GM12874 (cell line): ENCODE data around the gene SESN2.

ENCODE experiments used
- TF ChIP-seq, protein P1 (sequence below): IDR thresholded peaks from 2 replicates; pipeline ENCODE4 v1.5.1; 2011; ENCODE audit warnings: low read depth, mild to moderate bottlenecking, control low read depth, low read length, moderate library complexity; ENCODE audit not compliant: insufficient read depth

Gene SESN2

DNA sequence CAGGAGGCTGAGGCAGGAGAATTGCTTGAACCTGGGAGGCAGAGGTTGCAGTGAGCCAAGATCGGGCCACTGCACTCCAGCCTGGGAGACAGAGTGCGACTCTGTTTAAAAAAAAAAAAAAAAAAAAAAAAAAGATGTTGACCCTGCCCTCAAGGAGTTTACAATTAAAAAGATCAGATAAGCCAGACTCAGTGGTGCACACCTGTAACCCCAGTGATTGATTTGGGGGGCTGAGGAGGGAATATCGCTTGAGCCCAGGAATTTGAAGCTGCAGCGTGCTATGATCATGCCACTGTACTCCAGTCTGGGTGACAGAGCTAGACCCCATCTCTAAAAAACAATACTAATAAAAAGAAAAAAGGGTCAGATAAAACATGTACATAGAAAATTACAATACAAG lies 1.6 kb upstream of the SESN2 start:
- TF ChIP-seq, protein P1, sequence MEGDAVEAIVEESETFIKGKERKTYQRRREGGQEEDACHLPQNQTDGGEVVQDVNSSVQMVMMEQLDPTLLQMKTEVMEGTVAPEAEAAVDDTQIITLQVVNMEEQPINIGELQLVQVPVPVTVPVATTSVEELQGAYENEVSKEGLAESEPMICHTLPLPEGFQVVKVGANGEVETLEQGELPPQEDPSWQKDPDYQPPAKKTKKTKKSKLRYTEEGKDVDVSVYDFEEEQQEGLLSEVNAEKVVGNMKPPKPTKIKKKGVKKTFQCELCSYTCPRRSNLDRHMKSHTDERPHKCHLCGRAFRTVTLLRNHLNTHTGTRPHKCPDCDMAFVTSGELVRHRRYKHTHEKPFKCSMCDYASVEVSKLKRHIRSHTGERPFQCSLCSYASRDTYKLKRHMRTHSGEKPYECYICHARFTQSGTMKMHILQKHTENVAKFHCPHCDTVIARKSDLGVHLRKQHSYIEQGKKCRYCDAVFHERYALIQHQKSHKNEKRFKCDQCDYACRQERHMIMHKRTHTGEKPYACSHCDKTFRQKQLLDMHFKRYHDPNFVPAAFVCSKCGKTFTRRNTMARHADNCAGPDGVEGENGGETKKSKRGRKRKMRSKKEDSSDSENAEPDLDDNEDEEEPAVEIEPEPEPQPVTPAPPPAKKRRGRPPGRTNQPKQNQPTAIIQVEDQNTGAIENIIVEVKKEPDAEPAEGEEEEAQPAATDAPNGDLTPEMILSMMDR: no peak

DNA sequence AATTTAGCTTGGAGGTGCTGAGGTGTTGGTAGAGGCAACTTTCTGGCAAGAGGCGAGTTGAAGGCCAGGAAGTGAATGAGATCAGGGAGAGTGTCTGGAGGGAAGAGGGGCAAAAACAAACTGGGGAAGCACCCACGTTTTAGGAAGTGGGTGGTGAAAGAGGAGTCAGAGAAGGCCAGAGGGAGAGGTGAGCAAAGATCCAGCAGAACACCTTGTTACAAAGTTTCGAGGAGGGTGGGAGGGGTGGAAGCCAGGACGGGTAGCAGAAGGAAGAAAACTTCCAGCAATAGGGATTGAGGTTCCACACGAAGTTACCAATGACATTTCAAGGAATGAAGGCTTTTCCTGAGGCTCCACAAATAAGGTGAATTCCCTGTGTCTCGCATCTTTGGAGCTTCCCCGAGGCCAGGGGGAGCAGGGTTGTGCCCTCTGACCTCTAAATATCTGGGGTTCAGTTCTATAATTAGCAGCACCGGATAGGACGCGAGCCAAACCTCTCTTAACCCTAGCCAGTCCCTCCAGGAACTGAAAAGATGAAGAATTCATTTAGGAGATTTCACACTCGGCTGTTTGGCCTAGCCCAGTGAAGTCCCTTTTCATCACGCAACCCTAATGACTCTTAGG lies 578 bp upstream of the SESN2 start:
- TF ChIP-seq, protein P1: no peak

DNA sequence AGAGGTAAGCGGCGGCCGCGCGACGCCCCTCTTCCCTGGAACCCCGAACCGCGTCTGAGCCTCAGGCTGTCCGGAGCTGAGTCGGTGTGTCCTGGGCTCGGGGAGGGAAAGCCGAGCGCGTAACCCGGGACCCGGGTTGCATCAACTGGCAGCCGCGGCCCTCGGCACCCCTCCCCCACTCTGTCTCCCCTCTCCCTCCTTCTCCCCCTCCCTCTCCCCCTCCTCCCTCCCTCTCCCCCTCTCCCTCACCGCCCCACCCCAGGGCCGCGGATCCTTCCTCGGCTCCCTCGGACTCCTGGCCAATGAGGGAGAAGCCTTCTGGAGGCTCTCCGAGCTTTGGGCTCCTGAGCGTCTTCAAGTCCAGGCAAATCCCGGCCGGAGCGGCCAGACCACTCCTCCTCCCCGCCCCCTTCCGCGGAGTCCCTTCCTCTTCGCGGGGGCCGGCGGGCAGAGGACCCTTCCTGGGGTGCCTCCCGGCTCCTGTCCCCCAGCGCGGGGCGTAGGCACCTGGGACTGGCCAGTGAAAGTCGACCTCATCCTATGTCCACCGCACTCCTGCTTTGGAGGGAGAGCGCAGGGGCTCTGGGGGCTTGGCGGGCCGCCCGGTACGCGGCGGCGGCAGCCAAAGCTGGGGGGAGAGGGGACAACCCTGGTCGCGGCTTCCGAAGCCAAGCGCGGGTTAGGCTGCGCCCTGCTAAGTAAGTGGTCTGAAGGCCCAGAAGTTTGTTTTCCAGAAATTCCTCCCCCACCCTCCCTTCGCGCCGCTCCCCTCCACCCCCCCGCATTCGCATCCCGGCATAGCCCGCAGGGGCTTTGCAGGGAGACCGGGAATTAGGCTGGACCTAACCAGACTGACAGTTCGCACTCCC lies 850 bp downstream of the SESN2 start:
- TF ChIP-seq, protein P1: no peak

DNA sequence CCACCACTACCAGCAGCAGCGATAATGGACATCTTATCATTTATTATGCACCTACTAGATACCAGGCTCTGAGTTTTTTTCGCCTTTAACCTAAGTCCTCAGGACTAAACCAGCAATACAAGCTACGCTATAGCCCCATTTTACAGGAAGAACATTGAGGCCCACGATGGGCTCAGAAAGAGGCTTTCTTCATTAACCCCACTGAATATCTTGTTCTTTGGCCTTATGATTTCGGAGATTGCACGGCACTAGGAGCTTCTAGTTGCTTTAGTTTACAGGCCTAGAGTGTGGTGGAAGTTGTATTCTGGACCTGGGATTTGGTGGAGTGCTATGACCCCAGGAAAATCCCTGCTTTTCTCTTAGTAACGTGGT lies 1.5 kb downstream of the SESN2 start:
- TF ChIP-seq, protein P1: no peak

DNA sequence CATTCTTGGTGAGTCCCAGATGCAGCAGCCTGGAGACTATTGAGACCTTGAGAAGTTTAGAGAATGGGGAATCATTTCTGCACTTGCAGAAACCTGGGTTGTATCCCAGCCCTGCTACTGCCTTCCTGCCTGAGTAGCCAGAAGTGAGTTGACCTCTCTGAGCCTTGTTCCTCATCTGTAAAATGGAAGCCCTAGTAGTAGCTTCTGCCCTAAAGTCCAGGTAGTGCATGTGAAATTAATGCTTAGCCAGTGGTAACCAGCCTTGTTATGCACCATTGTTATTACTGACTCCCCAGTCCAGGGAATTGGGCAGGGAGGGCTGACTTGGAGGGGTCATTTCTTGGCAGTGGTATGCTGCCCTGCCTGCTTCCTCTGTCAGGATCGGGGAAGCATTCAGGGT lies 5.6 kb downstream of the SESN2 start:
- TF ChIP-seq, protein P1: no peak

DNA sequence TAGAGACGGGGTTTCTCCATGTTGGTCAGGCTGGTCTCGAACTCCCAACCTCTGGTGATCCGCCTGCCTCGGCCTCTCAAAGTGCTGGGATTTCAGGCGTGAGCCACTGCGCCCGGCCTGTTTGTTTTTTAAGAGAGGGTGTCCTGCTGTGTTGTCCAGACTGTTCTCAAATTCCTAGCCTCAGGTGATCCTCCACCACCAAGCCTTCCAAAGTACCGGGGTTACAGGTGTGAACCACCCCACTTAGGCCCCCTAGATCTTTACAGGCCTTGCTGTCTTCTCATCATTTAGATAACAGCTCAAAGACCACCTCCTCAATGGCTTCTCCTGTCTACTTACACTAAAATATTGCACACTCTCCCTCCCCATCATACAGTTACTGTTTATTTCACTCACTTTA lies 6.3 kb downstream of the SESN2 start:
- TF ChIP-seq, protein P1: no peak

DNA sequence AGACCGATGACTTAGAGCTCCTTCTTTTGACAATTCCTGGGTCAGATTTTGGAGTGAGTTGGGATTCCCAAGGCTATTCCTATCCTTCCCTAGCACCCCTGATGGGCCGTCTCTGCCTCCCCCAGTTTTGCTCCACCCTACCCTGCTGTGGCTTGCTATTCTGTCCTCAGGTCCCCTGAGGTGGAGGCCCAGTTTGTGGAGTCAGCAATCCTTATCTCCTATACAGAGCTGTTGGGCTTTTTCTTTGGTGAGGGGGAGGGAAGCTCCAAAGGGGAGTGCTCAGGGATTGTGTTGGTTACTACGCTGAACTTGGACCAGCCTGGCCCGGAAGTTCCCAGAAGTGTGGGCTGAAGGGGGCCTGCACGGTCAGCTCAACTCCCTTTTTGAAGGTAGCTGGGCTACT lies 7.6 kb downstream of the SESN2 start:
- TF ChIP-seq, protein P1: no peak
